GM23338 (cell line): ENCODE measurements around the gene RAD51D. TPM values are rescaled to one million over a fixed set of nuclear protein-coding genes. Genes with fewer than 3 reads are reported as not detected.

Experiments used
- ATAC-seq: fragments of 200-7000 bp; cut with Tn5 transposase; 3 replicates; pipeline ENCODE4 v1.9.1; 2020
- DNase-seq: peaks from one replicate; pipeline ENCODE4 v3.0.0-alpha.2; 2015; ENCODE audit warnings: low spot score
- H2AFZ ChIP-seq: fragments of 200-600 bp; sonication (generic); 2 replicates; pipeline ENCODE4 v1.8.0; 2016; ENCODE audit warnings: antibody characterized with exemption, mild to moderate bottlenecking, moderate library complexity
- H3F3A ChIP-seq: fragments of 200-600 bp; sonication (generic); replicated peaks from 2 replicates; pipeline ENCODE4 v1.8.0; 2017; ENCODE audit warnings: antibody characterized with exemption, mixed run types, low read depth
- H3K27ac ChIP-seq: fragments of 200-600 bp; sonication (generic); 2 replicates; pipeline ENCODE4 v1.6.1; 2016; ENCODE audit warnings: low read depth
- H3K27me3 ChIP-seq: fragments of 200-600 bp; sonication (generic); 2 replicates; pipeline ENCODE4 v1.8.0; 2016; ENCODE audit warnings: mild to moderate bottlenecking, mixed run types, moderate library complexity; ENCODE audit not compliant: insufficient read depth
- H3K36me3 ChIP-seq: fragments of 200-600 bp; sonication (generic); 2 replicates; pipeline ENCODE4 v1.8.0; 2016; ENCODE audit warnings: mild to moderate bottlenecking; ENCODE audit not compliant: insufficient read depth
- H3K4me1 ChIP-seq: fragments of 200-600 bp; sonication (generic); 2 replicates; pipeline ENCODE4 v1.8.0; 2016; ENCODE audit warnings: mild to moderate bottlenecking, moderate library complexity; ENCODE audit not compliant: insufficient read depth
- H3K4me2 ChIP-seq: fragments of 200-600 bp; sonication (generic); 2 replicates; pipeline ENCODE4 v1.7.1; 2017; ENCODE audit warnings: mixed run types
- H3K4me3 ChIP-seq: fragments of 200-600 bp; sonication (generic); 2 replicates; pipeline ENCODE4 v1.6.1; 2016; ENCODE audit warnings: mixed run types
- H3K79me2 ChIP-seq: fragments of 200-600 bp; sonication (generic); replicated peaks from 2 replicates; pipeline ENCODE4 v1.8.0; 2017; ENCODE audit warnings: mild to moderate bottlenecking; ENCODE audit not compliant: insufficient read depth
- H3K9me2 ChIP-seq: fragments of 200-600 bp; sonication (generic); 2 replicates; pipeline ENCODE4 v1.8.0; 2017; ENCODE audit not compliant: insufficient read depth
- H4K20me1 ChIP-seq: fragments of 200-600 bp; sonication (generic); replicated peaks from 2 replicates; pipeline ENCODE4 v1.8.0; 2017; ENCODE audit warnings: mild to moderate bottlenecking; ENCODE audit not compliant: insufficient read depth
- H3K27ac Mint-ChIP-seq: 2 replicates; pipeline ENCODE4 v1.8.0; 2020; ENCODE audit warnings: inconsistent platforms, mild to moderate bottlenecking, moderate library complexity, mixed read lengths
- H3K27me3 Mint-ChIP-seq: 3 replicates; pipeline ENCODE4 v1.8.0; 2022; ENCODE audit warnings: low read depth, mild to moderate bottlenecking, moderate library complexity, mixed read lengths, inconsistent platforms; ENCODE audit not compliant: insufficient read depth, poor library complexity
- H3K36me3 Mint-ChIP-seq: 3 replicates; pipeline ENCODE4 v1.8.0; 2021; ENCODE audit warnings: low read depth, mild to moderate bottlenecking, inconsistent platforms, moderate library complexity, mixed read lengths
- H3K4me1 Mint-ChIP-seq: 3 replicates; pipeline ENCODE4 v1.8.0; 2020; ENCODE audit warnings: mild to moderate bottlenecking, inconsistent platforms, mixed read lengths
- H3K4me3 Mint-ChIP-seq: 3 replicates; pipeline ENCODE4 v1.8.0; 2021; ENCODE audit warnings: moderate library complexity, mild to moderate bottlenecking, inconsistent platforms, mixed read lengths
- H3K9me3 Mint-ChIP-seq: 3 replicates; pipeline ENCODE4 v1.8.0; 2020; ENCODE audit warnings: moderate library complexity, mild to moderate bottlenecking, inconsistent platforms, mixed read lengths
- CTCF ChIP-seq, 2 experiments: fragments of 200-600 bp in 1 of 2; sonication (generic) in 1 of 2; conservative IDR thresholded peaks; 2 replicates each; pipeline versions ENCODE4 v1.5.1 to v1.6.1; 2016 to 2017; ENCODE audit warnings: antibody characterized with exemption in 2 of 2, low read depth in 2 of 2, mild to moderate bottlenecking in 2 of 2, moderate library complexity in 1 of 2
- ETS1 ChIP-seq: IDR thresholded peaks from 2 replicates; pipeline ENCODE4 v1.6.1; 2016; ENCODE audit warnings: antibody characterized with exemption
- EZH2 ChIP-seq: fragments of 200-600 bp; sonication (generic); IDR thresholded peaks from one replicate; pipeline ENCODE4 v1.8.0; 2017; ENCODE audit warnings: antibody characterized with exemption, mild to moderate bottlenecking, low read depth; ENCODE audit not compliant: unreplicated experiment
- EZH2phosphoT487 ChIP-seq: fragments of 200-600 bp; sonication (generic); IDR thresholded peaks from one replicate; pipeline ENCODE4 v1.8.1; 2018; ENCODE audit warnings: antibody characterized with exemption; ENCODE audit not compliant: unreplicated experiment
- JUNB ChIP-seq: IDR thresholded peaks from one replicate; pipeline ENCODE4 v1.6.1; 2016; ENCODE audit warnings: antibody characterized with exemption; ENCODE audit not compliant: unreplicated experiment
- POLR2AphosphoS5 ChIP-seq: IDR thresholded peaks from 2 replicates; pipeline ENCODE4 v1.6.1; 2016; ENCODE audit warnings: antibody characterized with exemption, low read depth
- REST ChIP-seq: IDR thresholded peaks from one replicate; pipeline ENCODE4 v1.6.1; 2018; ENCODE audit warnings: antibody characterized with exemption; ENCODE audit not compliant: unreplicated experiment
- ZNF114 ChIP-seq: fragments of 250-450 bp; sonication (Bioruptor Pico); IDR thresholded peaks from 2 replicates; pipeline ENCODE4 v1.5.0; 2020; ENCODE audit warnings: mild to moderate bottlenecking, moderate library complexity
- ZNF331 ChIP-seq: fragments of 250-450 bp; sonication (Bioruptor Pico); IDR thresholded peaks from 2 replicates; pipeline ENCODE4 v1.5.0; 2020; ENCODE audit warnings: low read depth, mild to moderate bottlenecking, moderate library complexity
- ZNF462 ChIP-seq: fragments of 250-450 bp; sonication (Bioruptor Pico); IDR thresholded peaks from 2 replicates; pipeline ENCODE4 v1.5.0; 2020; ENCODE audit warnings: mild to moderate bottlenecking, moderate library complexity
- polyA plus RNA-seq: library from polyadenylated mRNA; unstranded; fragments of >200 nt; fragmentation: Nextera tagmentation; extraction: Ambion mirVana; gene quantifications from 2 replicates; pipeline ENCODE4 v1.2.1, GENCODE V29; 2016
- total RNA-seq: library from RNA; depleted of rRNA; stranded (reverse); fragments of >200 nt; shearing (Covaris generic); gene quantifications from 2 replicates; pipeline ENCODE4 v1.2.3, GENCODE V29; 2014

The RAD51D gene
- total and polyA plus RNA-seq, 2 experiments from 2014 or later: 5.9 to 11.0 TPM

- DNase-seq (no peak), ATAC-seq (no peak)
- no peaks in the 10 kb centered on the region for H3K36me3 Mint-ChIP-seq
- no peak overlapping the region for H2AFZ ChIP-seq
- no peaks in the 10 kb centered on the region for H3K9me2 ChIP-seq
- H3K4me2 ChIP-seq: no peak overlapping the region
- H3K27ac ChIP-seq: no peak overlapping the region
- no peaks in the 10 kb centered on the region for H3K9me3 Mint-ChIP-seq
- TF ChIP-seq POLR2AphosphoS5 (no peak), ETS1 (no peak), CTCF (conservative IDR thresholded peaks at IDR 0.05; ENCODE audit: low read depth in 2 of 2) (no peak), ZNF114 (no peak), ZNF331 (CRISPR knock-in tag) (no peak), ZNF462 (CRISPR knock-in tag) (no peak), REST (no peak), EZH2phosphoT487 (no peak), EZH2 (no peak), JUNB (no peak)
- no peaks in the 10 kb centered on the region for H3K36me3 ChIP-seq
- H3K4me3 Mint-ChIP-seq: no peak overlapping the region
- H3K4me1 Mint-ChIP-seq: peaks cover 15% of the 10 kb centered on the region
- H3K4me1 ChIP-seq: peaks cover 1% of the 10 kb centered on the region
- H3F3A ChIP-seq: no peaks in the 10 kb centered on the region
- no peak overlapping the region for H3K4me3 ChIP-seq
- peaks cover 3% of the 10 kb centered on the region for H3K27me3 Mint-ChIP-seq
- peaks cover 8% of the 10 kb centered on the region for H3K79me2 ChIP-seq
- H4K20me1 ChIP-seq: peaks cover 11% of the 10 kb centered on the region; the same call in 1 of the 2 replicates
- no peaks in the 10 kb centered on the region for H3K27me3 ChIP-seq
- H3K27ac Mint-ChIP-seq: no peak overlapping the region
Observed at GRCh38 chr17:35074711-35075707, 44.7 kb downstream of the RAD51D start.
